Large intestine (tissue), 3 donors: ENCODE measurements around the gene NFIX. TPM values are rescaled to one million over a fixed set of nuclear protein-coding genes. Genes with fewer than 3 reads are reported as not detected.
A peak's percentile ranks its signal among the peaks of the same experiment; 100 is the strongest.

Source experiments
- DNase-seq, 2 donors: peaks; one replicate each; pipeline versions ENCODE4 v3.0.0 to v3.0.0-alpha.2; 2013
- H3K27ac ChIP-seq: one replicate; pipeline ENCODE4 v1.5.1; 2013; ENCODE audit warnings: low read length
- H3K27me3 ChIP-seq: 2 replicates; pipeline ENCODE4 v1.6.1; 2013; ENCODE audit warnings: low read length; ENCODE audit not compliant: control insufficient read depth, insufficient read depth
- H3K36me3 ChIP-seq: 2 replicates; pipeline ENCODE4 v1.6.1; 2013; ENCODE audit warnings: low read length; ENCODE audit not compliant: control insufficient read depth, insufficient read depth
- H3K4me1 ChIP-seq: one replicate; pipeline ENCODE4 v1.6.1; 2013; ENCODE audit warnings: low read length; ENCODE audit not compliant: control insufficient read depth, insufficient read depth
- H3K4me3 ChIP-seq: one replicate; pipeline ENCODE4 v1.5.1; 2013; ENCODE audit warnings: low read length
- H3K9me3 ChIP-seq: one replicate; pipeline ENCODE4 v1.6.1; 2013; ENCODE audit warnings: mild to moderate bottlenecking, low read depth, low read length, moderate library complexity; ENCODE audit not compliant: control insufficient read depth
- WGBS: methylation state at CpG from one replicate; pipeline ENCODE4 v1.1.5; 2013; ENCODE audit warnings: low lambda C conversion rate; ENCODE audit not compliant: insufficient coverage; 5-methylcytosine and 5-hydroxymethylcytosine counted together
- polyA plus RNA-seq: library from polyadenylated mRNA; unstranded; fragments of 120-200 nt; gene quantifications from one replicate; pipeline ENCODE4 v1.2.1, GENCODE V29; 2013

The NFIX gene
- polyA plus RNA-seq, 1 donor = 20.2 TPM

DNA sequence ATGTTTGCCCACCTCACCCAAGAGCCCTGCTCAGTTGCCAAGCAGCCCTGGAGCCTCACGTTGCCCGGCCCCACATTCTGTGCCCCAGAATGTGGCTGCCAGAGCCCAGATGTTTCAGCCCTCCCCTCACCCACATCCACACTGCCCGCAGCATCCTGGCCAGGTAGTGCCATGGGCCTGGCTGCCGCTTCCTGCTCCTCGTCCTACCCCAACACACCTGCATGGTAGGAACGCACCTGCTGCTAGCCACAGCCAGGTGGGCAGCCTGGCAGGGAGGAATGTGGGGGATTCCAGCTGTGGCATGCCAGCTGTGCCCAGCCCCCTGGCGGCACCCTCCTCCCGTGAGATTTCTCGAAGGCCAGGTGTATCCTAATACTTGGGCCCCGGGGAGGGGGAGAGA is 7.5 kb upstream of the NFIX start:
- no peak for DNase-seq
- Histone ChIP-seq H3K4me3 (no peak overlapping the region), H3K4me1 (peaks cover 15% of the 10 kb centered on the region), H3K27ac (no peak overlapping the region), H3K9me3 (peaks cover 16% of the 10 kb centered on the region), H3K36me3 (no peaks in the 10 kb centered on the region), H3K27me3 (peaks cover 70% of the 10 kb centered on the region)
- no CpG with 5 or more reads among the region's 10 CpGs for WGBS

DNA sequence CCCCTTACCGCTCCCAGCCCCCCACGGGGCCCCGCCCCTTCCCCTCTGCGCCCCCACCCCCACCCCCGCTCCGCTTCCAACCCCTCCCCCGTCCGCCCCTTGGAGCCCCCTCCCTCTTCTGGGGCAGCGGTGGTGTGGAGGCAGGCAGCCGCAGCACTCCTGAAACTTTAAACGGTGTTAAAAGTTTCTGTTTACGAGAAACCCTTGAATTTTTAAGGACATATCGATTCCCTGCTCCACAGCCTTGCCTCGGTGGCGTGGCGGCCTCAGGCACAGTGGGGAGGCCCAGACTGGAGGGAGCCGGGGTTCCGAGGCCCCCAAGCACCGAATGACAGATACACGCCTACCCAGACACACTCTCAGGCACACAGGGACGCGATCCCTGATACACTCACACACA is 4.8 kb upstream of the NFIX start:
- Histone ChIP-seq H3K27me3 (peaks cover 69% of the 10 kb centered on the region), H3K4me1 (peaks cover 11% of the 10 kb centered on the region), H3K36me3 (no peaks in the 10 kb centered on the region), H3K27ac (no peak overlapping the region), H3K4me3 (no peak overlapping the region), H3K9me3 (peaks cover 12% of the 10 kb centered on the region)
- DNase-seq = no peak
- no CpG with 5 or more reads among the region's 22 CpGs for WGBS

DNA sequence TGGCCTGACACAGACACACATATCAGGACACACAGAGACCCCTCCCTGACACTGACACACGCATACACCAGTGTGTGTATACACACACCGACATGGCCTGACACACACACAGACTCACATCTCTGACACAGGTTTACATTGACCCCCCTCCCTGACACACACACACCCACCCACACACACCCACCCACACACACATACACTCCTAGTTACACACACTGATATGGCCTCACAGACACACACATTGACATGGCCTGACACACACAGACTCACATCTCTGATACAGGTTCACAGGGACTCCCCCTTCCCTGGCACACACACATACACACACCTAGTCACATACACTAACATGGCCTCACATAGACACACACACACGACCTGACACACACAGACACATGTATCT is 4.4 kb upstream of the NFIX start:
- H3K4me3 ChIP-seq = no peak overlapping the region
- no peaks in the 10 kb centered on the region for H3K36me3 ChIP-seq
- WGBS = no CpG with 5 or more reads among the region's 3 CpGs
- H3K4me1 ChIP-seq = peaks cover 7% of the 10 kb centered on the region
- DNase-seq = no peak
- peaks cover 11% of the 10 kb centered on the region for H3K9me3 ChIP-seq
- peaks cover 65% of the 10 kb centered on the region for H3K27me3 ChIP-seq
- no peak overlapping the region for H3K27ac ChIP-seq

DNA sequence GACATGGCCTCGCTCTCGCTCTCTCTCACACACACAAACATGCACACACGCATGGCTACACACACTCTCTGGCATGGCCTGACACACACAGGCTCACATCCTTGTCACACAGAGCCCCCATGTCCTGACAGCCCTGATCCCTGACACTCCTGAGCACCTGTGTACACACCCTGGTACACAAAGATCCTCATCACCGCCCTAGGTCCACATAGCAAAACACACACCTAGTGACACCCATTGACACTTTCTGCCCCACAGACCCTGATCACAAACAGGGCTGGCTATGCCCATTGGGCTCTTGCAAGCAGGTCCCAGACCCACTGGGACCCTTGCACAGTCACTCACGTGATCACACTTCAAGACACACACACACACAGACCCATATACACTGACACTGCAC is 4.0 kb upstream of the NFIX start:
- Histone ChIP-seq H3K4me3 (no peak overlapping the region), H3K4me1 (peaks cover 4% of the 10 kb centered on the region), H3K36me3 (no peaks in the 10 kb centered on the region), H3K27ac (no peak overlapping the region), H3K9me3 (peaks cover 12% of the 10 kb centered on the region), H3K27me3 (peaks cover 65% of the 10 kb centered on the region)
- WGBS = no CpG with 5 or more reads among the region's 5 CpGs
- DNase-seq = no peak

DNA sequence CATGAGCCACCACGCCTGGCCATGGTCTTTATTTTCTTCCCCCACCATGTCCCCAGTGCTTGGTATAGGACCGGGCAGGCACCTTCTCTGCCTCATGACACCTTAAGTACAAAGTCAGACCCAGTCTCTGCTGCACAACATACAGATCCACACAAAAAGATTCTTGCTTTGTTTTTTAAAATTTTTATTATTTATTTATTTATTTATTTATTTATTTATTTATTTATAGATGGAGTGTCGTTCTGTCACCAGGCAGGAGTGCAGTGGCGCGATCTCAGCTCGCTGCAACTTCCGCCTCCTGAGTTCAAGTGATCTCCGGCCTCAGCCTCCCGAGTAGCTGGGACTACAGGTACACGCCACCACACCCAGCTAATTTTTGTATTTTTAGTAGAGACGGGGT is 2.5 kb upstream of the NFIX start:
- peaks cover 18% of the 10 kb centered on the region for H3K9me3 ChIP-seq
- H3K4me1 ChIP-seq = peaks cover 4% of the 10 kb centered on the region
- no peak overlapping the region for H3K27ac ChIP-seq
- H3K27me3 ChIP-seq = peaks cover 69% of the 10 kb centered on the region
- no peak overlapping the region for H3K4me3 ChIP-seq
- H3K36me3 ChIP-seq = no peaks in the 10 kb centered on the region
- 86% methylated on average over 1 of the region's 11 CpGs for WGBS
- no peak for DNase-seq

DNA sequence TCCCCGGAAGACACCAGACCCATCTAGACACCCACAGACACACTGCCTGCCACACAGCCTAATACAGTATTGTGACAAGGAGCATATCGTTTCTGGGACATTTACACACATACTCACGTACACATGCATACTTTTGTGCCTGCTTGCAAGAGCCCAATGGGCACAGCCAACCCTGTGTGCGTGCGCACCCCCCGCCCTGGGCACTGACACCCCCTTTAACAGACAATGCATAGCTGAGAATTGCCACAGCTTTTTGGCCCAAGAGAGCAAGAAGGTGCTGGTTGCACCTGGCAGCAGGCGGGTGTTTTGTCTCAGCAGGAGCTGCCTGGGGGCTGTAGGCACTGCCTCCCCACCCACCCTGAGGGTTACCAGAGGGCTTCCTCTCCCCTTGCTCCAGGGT is 1.7 kb upstream of the NFIX start:
- H3K4me3 ChIP-seq = no peak overlapping the region
- DNase-seq = no peak
- no peak overlapping the region for H3K27ac ChIP-seq
- no peaks in the 10 kb centered on the region for H3K36me3 ChIP-seq
- H3K27me3 ChIP-seq = peaks cover 74% of the 10 kb centered on the region
- H3K9me3 ChIP-seq = peaks cover 18% of the 10 kb centered on the region
- no CpG with 5 or more reads among the region's 7 CpGs for WGBS
- peaks cover 4% of the 10 kb centered on the region for H3K4me1 ChIP-seq

DNA sequence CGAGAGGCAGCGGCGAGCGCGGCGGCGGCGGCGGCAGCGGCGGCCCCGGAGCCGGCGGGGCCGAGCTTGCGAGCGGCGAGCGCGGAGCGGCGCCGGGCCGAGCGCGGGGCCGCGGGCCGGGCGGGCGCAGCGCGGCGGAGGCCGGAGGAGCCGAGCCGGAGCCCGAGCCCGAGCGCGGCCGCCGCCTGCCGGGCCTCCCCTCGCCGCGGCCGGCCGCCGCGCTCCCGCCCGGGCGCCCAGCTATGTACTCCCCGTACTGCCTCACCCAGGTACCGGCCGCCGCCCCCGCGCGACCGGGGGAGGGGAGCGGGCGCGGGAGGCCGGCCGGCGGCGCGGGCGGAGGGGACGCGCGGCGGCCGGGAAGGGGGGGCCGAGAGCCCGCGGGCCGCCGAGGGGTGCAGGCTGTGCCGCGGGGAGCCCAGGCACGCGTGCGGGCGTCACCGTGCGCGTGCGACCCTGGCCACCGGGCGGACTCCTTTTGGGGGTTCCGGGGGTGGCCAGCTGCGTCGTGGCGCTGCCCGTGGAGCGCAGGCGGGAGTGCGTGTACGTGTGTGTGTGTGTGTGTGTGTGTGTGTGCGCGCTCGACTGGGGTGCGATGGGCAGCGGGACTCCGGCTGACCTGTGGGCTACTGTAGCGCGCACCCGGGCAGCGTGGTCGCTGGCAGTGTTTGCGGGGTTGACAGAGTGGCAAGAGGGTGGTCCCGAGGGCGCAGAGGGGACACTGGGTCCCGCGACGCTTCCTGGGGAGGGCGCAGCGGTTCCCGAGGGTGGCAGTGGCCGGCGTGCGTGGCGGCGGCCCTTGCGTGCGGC is 526 bp downstream of the NFIX start:
- WGBS = no CpG with 5 or more reads among the region's 129 CpGs
- Histone ChIP-seq H3K4me1 (peaks cover 4% of the 10 kb centered on the region), H3K27ac (no peak overlapping the region), H3K27me3 (peaks cover 72% of the 10 kb centered on the region), H3K9me3 (peaks cover 9% of the 10 kb centered on the region), H3K4me3 (peak overlapping the region; percentile 54), H3K36me3 (no peaks in the 10 kb centered on the region)
- peak in 1 of 2 donors; percentile 33 for DNase-seq

DNA sequence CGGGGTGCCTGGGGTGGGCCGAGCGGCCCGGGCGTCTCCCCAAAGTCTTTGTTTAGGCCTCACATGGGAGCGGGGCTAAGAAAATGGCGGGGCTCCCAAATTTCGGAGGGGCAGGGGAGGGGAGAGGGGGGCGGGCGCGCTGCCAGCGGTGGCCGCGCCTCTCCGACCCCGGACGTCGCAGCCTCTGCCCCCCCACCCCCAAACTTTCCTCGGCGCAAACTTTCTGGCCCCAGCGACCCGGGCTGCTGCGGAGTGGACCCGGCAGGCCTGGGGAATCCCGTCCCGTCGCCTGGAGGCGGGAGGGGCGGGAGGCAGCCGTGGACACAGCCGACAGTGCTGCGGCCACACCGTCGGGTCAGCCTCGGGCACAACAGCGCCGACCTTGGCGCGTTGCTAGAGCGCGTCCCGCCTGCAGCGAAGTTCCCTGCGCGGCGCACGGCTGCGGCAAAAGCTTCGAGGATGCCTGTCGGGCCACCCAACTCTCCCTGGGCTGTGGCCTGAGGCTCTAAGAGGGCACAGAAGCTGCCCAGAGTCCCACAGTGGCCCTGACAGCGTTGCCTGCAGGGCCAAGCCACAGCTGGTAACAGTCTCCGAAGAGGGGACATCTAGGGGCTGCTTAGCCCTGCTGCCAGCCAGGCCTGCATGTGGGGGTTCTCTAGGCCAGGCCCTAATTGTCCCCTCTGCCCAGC is 1.3 kb downstream of the NFIX start:
- DNase-seq = no peak
- WGBS = no CpG with 5 or more reads among the region's 52 CpGs
- Histone ChIP-seq H3K36me3 (no peaks in the 10 kb centered on the region), H3K27me3 (peaks cover 72% of the 10 kb centered on the region), H3K27ac (no peak overlapping the region), H3K4me1 (peaks cover 4% of the 10 kb centered on the region), H3K4me3 (peak overlapping the region; percentile 54), H3K9me3 (peaks cover 9% of the 10 kb centered on the region)

DNA sequence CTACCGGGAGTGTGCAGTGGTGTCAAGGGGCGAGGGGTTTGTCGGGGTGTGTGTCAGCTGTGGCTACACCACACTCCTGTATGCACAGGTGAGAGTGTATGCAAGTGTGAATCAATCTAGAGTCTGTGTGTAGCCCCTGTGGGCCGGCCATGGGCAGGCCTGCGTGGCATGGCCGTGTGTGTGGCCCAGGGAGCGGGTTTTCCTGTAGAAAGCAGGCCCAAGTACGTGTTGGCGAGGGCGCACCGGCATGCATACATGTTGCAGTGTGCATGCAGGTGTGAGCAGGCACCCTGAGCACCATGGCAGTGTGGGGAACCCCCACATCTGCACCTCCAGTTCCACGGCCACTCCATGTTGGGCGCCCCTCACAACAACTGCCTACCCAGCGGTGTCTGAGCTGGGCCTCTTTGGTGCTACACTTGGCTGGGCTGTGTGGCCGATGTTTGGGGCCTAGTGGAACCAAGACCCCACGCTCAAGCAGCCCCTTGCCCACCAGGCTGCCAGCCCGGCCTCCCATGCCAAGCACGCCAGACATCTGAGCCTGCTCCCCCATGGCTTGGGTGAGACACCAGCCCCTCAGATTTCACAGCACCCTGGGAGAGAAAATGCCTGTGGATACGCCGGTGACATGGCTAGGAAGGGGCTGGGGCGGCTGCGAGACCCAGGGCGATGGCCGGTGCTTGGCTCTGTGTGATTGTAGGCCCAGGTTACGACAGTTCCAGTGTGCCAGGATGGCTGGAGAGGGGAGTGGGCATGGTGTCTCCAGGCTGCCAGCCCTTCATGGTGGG is 2.1 kb downstream of the NFIX start:
- peaks cover 9% of the 10 kb centered on the region for H3K9me3 ChIP-seq
- H3K27me3 ChIP-seq = peaks cover 79% of the 10 kb centered on the region
- H3K4me3 ChIP-seq = no peak overlapping the region
- WGBS = no CpG with 5 or more reads among the region's 25 CpGs
- DNase-seq = no peak
- H3K36me3 ChIP-seq = no peaks in the 10 kb centered on the region
- H3K27ac ChIP-seq = no peak overlapping the region
- peaks cover 4% of the 10 kb centered on the region for H3K4me1 ChIP-seq
